Measurements from ENCODE around the gene TMEM218. TPM values are rescaled to one million over a fixed set of nuclear protein-coding genes. Genes with fewer than 3 reads are reported as not detected.
"Not testable (repeated sequence)": the region's sequence is repeated elsewhere in the genome, so short reads cannot be mapped to it uniquely, and the experiment has no call there.

TMEM218 gene
- total RNA-seq, 1 donor = 7.1 TPM

DNA sequence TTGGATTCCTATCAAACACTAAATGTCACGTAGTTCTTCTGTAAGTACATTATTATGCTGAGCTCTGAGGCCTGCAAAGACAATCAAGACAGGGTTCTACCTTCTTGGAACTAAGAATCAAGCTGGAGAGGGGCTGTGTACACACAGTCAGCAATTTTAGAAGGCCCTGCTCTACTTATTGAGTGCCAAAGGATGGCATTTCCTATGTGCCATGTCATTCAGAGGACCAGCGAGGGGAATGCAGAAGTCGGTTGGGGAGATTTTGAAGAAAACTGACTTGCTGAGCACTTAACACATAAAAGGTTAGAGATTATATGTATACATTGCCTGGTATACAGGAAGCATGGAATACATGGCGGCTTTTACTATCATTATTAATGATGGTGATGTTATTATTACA is 43.1 kb downstream of the TMEM218 start:
- H3K4me3 ChIP-seq (ENCODE audit: low read length) = no peak overlapping the region
- no peaks in the 10 kb centered on the region for H3K9me3 ChIP-seq (ENCODE audit: low read depth, low read length)
- H3K4me1 ChIP-seq (ENCODE audit: insufficient read depth, low read length) = peaks cover 85% of the 10 kb centered on the region
- H3K27me3 ChIP-seq (ENCODE audit: insufficient read depth, low read length) = peaks cover 20% of the 10 kb centered on the region

DNA sequence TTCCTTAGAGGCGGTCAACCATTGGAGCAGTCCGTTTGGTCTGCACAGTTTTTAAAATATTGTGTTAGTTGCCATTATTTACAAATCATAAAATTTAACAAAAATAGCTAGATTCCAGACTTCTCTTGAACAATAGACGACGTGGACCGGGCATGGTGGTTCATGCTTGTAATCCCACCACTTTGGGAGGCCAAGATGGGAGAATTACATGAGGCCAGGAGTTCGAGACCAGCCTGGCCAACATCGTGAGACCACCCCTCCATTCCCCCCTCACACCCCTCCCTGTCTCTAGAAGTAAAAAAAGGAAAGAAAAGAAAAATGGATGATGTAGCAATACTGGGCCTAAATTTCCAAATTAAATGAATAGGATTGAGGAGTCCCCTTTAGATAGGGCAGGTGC is 47.4 kb downstream of the TMEM218 start:
- H3K4me3 ChIP-seq (ENCODE audit: low read length) = peak overlapping the region; percentile 56
- H3K4me1 ChIP-seq (ENCODE audit: insufficient read depth, low read length) = peaks cover 49% of the 10 kb centered on the region

DNA sequence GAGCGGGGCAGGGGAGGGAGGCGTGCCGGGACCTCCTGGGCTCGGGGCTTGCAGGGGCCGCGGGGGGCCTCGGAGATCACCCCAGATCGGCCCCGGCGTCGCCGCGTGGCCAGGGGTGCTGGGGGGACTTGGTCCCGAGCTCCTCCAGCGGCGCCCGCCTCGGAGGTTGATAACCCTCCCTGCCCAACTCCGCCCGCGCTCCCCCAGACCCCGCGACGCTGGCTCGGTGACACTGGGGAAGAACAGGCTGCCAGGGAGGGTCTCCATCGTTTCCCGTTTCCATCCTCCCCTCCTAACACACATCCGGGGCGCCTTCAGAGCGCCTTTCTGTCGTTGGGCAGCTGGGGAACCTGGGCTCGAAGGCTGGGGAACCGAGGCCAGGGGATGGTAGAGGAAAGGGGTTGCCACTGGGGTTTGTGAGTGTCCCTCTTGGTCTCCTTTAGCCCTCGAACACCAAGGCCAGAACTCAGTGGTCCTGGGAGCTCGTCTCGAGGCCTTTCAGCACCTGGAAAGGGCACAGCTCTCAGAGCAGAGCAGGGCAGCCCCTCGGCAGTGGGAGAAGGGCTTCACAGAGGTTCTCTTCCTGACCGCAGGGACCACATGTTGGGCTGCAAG is 47.9 kb downstream of the TMEM218 start:
- peak overlapping the region; percentile 56 for H3K4me3 ChIP-seq (ENCODE audit: low read length)
- peaks cover 44% of the 10 kb centered on the region for H3K4me1 ChIP-seq (ENCODE audit: insufficient read depth, low read length)
- peaks cover 20% of the 10 kb centered on the region for H3K27me3 ChIP-seq (ENCODE audit: insufficient read depth, low read length)
- no peaks in the 10 kb centered on the region for H3K9me3 ChIP-seq (ENCODE audit: low read depth, low read length)

More for the DNA sequence above, 47.4 kb downstream of the TMEM218 start:
- H3K9me3 ChIP-seq (ENCODE audit: low read depth, low read length) = no peaks in the 10 kb centered on the region
- H3K27me3 ChIP-seq (ENCODE audit: insufficient read depth, low read length) = peaks cover 20% of the 10 kb centered on the region

DNA sequence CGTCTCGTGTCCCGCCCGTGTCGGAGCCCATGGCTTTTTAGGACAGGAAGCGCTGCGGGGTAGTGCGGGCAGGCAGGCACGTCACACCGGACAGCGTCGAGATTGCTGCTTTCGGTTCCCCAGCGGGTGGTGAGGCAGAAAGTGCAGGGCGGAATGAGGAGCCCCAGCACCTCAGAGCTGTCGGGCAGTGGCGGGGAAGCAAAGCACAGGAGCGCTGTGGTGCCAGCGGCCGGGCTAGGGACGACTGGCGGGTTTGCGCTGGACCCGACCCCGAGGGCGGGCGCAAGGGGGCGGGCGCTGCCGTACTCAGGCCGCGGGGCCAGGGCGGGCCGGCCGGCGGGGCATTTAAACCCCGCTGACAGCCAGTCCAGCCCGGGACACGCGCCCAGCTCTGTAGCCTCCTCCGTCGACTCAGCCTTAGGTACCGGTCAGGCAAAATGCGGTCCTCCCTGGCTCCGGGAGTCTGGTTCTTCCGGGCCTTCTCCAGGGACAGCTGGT is 48.4 kb downstream of the TMEM218 start, which contains the start of gene SLC37A2:
Gene SLC37A2, plus strand, starts transcription at position 375 of the 498 bp plus-strand sequence. Its CDS starts 63 bp downstream, at position 438.
- Histone ChIP-seq H3K4me3 (ENCODE audit: low read length) (peak within 1 kb of the TSS; percentile 56), H3K4me1 (ENCODE audit: insufficient read depth, low read length) (peaks cover 38% of the 10 kb centered on the region), H3K9me3 (ENCODE audit: low read depth, low read length) (no peaks in the 10 kb centered on the region), H3K27me3 (ENCODE audit: insufficient read depth, low read length) (peaks cover 20% of the 10 kb centered on the region)

DNA sequence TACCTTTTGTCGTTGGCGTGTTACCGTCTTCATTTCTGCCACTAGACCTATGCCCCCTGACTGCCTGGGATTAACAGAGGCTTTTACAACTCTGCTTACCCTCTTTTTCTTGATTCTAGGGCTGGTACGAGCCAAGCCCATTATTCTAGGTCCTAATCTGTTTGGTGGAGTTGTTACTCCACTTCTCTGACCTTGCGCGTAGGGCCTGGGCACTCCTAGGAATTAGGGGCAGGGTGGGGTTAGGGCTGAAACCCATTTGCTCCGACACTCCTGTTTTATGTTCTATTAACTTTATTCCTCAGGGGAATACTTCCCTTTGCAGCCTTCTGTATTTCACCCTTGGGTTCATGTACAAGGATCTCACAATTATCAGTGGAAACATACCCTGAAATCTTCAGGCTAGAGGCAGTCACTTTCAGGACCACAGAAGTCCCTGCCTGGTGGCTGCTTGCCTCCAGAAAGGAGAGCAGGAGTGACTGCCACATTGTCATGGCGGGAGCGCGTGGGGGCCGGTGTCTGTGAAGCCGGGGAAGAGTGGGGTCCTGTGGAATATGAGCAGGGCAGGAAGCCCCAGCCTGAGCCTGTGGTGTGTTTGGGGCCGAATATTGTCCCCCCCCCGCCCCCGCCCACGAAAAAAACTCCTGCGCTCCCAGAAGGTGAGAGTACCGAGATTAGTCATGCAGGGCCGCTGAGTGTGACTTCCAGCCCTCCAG is 49.1 kb downstream of the TMEM218 start:
- H3K9me3 ChIP-seq (ENCODE audit: low read depth, low read length) = no peaks in the 10 kb centered on the region
- peaks cover 20% of the 10 kb centered on the region for H3K27me3 ChIP-seq (ENCODE audit: insufficient read depth, low read length)
- H3K4me1 ChIP-seq (ENCODE audit: insufficient read depth, low read length) = peaks cover 35% of the 10 kb centered on the region
- peak overlapping the region; percentile 56 for H3K4me3 ChIP-seq (ENCODE audit: low read length)

DNA sequence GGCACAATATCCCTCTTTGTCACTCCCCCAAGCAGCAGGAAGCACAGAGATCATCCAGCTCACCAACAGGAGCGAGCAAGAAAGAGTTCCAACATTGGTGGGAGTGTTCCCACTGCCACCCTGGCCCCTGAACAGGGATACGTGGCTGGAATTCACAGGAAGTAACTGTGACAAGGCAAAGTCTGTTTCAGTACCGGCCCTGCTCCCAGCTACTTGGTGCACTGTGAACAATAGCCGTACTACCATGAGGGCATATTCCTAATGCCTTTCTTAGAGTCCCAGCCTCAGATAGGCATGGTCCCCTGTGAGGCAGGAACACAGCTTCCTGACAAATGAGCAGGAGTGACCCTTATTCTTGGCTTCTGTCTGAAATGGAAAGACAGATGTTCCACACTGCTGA is 50.1 kb downstream of the TMEM218 start:
- Histone ChIP-seq H3K4me3 (ENCODE audit: low read length) (no peak overlapping the region), H3K4me1 (ENCODE audit: insufficient read depth, low read length) (peaks cover 30% of the 10 kb centered on the region), H3K9me3 (ENCODE audit: low read depth, low read length) (no peaks in the 10 kb centered on the region), H3K27me3 (ENCODE audit: insufficient read depth, low read length) (peaks cover 20% of the 10 kb centered on the region)

DNA sequence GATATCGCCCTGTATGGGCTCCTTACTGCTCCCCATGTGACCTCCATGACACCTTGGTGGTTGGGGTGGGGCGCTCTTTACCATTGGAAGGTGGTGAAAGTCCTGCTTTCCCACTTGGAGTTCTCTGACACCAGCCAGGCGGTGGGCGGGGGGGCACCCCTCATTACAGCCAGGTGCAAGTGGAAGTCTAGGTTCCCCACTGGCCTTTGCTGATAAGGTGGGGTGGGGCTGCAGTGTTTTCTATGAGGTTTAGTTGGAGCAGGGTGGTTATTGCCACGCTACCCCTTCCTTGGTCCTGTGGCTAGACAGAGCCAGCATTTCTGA is 53.8 kb downstream of the TMEM218 start:
- Histone ChIP-seq H3K4me1 (ENCODE audit: insufficient read depth, low read length) (peaks cover 4% of the 10 kb centered on the region), H3K4me3 (ENCODE audit: low read length) (no peak overlapping the region), H3K27me3 (ENCODE audit: insufficient read depth, low read length) (no peaks in the 10 kb centered on the region), H3K9me3 (ENCODE audit: low read depth, low read length) (no peaks in the 10 kb centered on the region)

DNA sequence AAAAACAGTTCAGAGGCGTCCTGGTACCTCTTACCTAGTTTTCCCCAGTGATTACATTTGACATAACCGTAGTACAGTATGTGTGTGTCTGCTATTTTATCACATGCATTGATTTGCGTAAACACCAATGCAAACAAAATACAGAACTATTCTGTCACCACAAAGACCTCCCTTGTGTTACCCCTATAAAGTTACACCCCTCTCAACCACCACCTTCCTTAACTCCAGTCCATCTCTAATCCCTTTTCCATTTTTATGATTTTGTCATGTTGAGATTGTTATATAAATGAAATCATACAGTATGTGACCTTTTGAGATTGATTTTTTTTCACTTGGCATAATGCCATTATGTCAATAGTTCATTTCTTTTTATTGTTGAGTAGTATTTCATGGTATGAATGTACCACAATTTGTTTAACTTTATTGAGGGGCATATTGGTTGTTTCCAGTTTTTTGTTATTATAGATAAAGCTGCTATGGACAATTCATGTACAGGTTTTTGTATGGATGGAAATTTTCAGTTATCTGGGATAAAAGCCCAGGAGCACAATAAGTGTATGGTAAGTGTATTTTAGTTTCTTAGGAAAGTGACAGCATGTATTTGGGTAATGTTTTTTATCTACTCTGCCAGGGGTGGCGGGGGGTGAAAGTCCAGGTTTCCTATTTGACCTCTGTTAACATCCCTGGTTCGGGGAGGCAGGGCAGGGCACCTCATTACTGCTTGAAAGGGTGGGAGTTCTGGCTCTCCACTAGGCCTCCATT is 54.3 kb downstream of the TMEM218 start:
- Histone ChIP-seq H3K4me1 (ENCODE audit: insufficient read depth, low read length) (no peaks in the 10 kb centered on the region), H3K9me3 (ENCODE audit: low read depth, low read length) (no peaks in the 10 kb centered on the region), H3K4me3 (ENCODE audit: low read length) (no peak overlapping the region), H3K27me3 (ENCODE audit: insufficient read depth, low read length) (no peaks in the 10 kb centered on the region)

DNA sequence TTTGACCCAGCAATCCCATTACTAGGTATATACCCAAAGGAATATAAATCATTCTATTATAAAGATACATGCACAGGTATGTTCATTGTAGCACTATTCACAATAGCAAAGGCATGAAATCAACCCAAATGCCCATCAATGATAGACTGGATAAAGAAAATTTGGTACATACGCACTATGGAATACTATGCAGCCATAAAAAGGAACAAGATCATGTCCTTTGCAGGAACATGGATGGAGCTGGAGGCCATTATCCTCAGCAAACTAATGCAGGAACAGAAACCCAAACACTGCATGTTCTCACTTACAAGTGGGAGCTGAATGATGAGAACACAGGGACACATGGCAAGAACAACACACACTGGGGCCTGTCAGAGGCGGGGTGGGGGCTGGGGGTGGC is 55.3 kb downstream of the TMEM218 start:
- not testable (repeated sequence) for H3K9me3 ChIP-seq (ENCODE audit: low read depth, low read length); H3K4me1 ChIP-seq (ENCODE audit: insufficient read depth, low read length); H3K4me3 ChIP-seq (ENCODE audit: low read length); H3K27me3 ChIP-seq (ENCODE audit: insufficient read depth, low read length)

DNA sequence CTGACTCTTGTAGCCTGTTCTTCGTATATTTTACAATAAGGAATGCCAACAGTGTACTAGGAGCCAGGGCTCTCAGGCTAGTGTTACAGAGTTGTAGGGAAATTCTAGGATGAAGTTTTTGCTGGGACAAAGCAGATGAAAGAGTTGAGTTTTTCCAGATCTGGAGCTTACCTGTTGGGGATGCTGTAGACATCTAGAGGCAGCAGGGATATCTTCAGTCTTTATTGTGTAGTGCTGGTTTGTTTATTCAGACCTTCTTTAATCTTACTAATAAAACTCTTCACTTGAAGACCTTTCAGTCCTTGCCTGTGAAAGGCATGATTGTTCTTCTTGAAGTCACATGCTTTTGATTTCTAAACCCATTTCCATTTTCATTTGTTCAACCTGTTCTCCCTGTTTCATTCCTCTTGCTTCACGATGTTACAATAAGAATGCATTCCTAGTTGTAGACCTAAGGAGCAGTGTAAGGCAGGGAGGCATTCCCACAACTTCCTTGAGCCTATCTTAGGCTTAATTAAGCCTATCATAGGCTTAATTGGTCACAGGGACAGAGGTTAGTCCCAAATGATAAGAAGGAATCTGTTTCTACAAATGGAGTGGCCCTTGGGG is 56.2 kb downstream of the TMEM218 start:
- H3K4me3 ChIP-seq (ENCODE audit: low read length) = no peak overlapping the region
- H3K9me3 ChIP-seq (ENCODE audit: low read depth, low read length) = no peaks in the 10 kb centered on the region
- no peaks in the 10 kb centered on the region for H3K4me1 ChIP-seq (ENCODE audit: insufficient read depth, low read length)
- no peaks in the 10 kb centered on the region for H3K27me3 ChIP-seq (ENCODE audit: insufficient read depth, low read length)

DNA sequence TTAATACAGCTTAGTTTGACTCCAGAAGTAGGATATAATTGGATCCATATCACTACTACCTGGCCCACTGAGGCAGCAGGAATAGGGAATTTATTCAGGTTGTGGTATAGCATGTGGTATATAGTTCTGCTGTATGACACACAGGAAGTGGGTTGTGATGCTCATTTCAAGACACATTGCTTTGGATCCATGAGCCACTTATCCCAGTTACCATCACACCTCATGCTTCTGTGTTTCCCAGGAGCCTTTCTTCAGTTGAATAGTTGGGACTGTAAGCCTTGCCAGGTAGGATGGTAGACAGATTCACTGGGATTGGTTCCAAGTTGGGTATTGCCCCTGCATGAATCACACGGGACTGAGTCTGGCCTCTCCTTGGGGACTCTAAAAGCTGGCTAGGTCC is 58.3 kb downstream of the TMEM218 start:
- Histone ChIP-seq H3K27me3 (ENCODE audit: insufficient read depth, low read length) (no peaks in the 10 kb centered on the region), H3K4me3 (ENCODE audit: low read length) (no peak overlapping the region), H3K9me3 (ENCODE audit: low read depth, low read length) (no peaks in the 10 kb centered on the region), H3K4me1 (ENCODE audit: insufficient read depth, low read length) (no peaks in the 10 kb centered on the region)

DNA sequence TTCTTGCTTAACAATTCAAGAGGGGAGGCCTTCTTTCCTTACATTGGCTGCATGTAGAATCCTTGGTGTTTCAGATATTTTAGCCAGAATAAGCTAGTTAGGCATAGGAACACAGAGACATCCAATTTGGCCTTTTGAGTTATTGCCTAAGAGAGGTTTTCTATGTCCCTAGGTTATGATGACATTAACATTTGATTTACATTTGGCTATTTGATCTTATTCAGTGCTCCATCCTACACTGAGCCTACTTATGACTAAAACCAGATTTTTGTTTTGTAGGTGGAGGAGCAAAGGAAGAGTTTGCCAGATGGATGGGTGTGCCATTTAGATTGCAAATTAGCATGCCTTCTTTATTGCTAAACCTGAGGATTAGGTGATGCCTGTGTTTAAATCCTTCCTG is 59.4 kb downstream of the TMEM218 start:
- no peaks in the 10 kb centered on the region for H3K27me3 ChIP-seq (ENCODE audit: insufficient read depth, low read length)
- no peaks in the 10 kb centered on the region for H3K9me3 ChIP-seq (ENCODE audit: low read depth, low read length)
- no peaks in the 10 kb centered on the region for H3K4me1 ChIP-seq (ENCODE audit: insufficient read depth, low read length)
- H3K4me3 ChIP-seq (ENCODE audit: low read length) = no peak overlapping the region

DNA sequence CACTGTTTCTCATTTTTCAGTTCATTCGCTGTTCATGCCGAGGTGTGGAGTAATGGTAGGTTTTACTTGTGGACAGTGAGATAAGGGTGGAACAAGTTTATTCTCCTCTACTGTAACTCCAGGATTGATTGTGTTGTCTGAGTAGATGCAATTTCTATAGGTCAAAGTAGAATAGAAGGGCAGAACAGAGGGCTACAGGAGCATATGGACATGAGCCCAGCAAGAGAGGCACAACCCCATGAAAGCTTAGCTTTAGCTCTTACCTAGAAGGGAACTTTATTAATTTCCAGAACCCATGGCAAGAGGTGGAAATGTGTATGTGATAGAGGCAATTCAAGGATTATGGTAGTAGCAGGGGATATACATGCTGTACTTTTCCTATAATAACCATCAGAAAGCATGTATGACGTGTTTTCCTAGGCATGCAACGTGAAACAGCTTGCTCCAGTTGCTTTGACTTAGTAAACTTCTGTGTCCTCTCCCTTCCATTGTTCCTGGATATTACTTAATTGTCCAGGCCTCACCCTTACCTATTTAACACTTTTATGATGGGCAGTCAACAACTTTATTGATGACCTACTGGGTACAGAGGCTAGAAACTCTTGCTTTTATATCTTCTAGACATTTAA is 62.1 kb downstream of the TMEM218 start:
- Histone ChIP-seq H3K4me1 (ENCODE audit: insufficient read depth, low read length) (no peaks in the 10 kb centered on the region), H3K4me3 (ENCODE audit: low read length) (no peak overlapping the region), H3K9me3 (ENCODE audit: low read depth, low read length) (no peaks in the 10 kb centered on the region), H3K27me3 (ENCODE audit: insufficient read depth, low read length) (no peaks in the 10 kb centered on the region)

All from mononuclear cell (primary cell).